K562 (cell line): Measurements from ENCODE around the gene MYL4. TPM values are rescaled to one million over a fixed set of nuclear protein-coding genes. Genes with fewer than 3 reads are reported as not detected.
A peak's percentile ranks its signal among the peaks of the same experiment; 100 is the strongest.

ENCODE experiments used
- ATAC-seq: fragments of 200-7000 bp; cut with Tn5 transposase; 3 replicates; pipeline ENCODE4 v1.9.1; 2020; ENCODE audit warnings: moderate library complexity
- BruUV-seq: library from RNA; stranded (reverse); fragments of 400-500 nt; replicated peaks from 2 replicates; lab custom pipeline; 2021; lab: Mats Ljungman, UMichigan
- CTCF ChIA-PET: fragments of 300-600 bp; formaldehyde crosslinking; extraction: SDS; loops from one replicate; lab custom pipeline; 2021; ENCODE audit warnings: low intra/inter-chr PET ratio; lab: Yijun Ruan, JAX
- POLR2A ChIA-PET: fragments of 300-600, 350-650 bp; sonication (Branson Sonifier 250); formaldehyde crosslinking; extraction: SDS; loops from one replicate; lab custom pipeline; 2021; ENCODE audit warnings: antibody characterized with exemption, inconsistent platforms; lab: Yijun Ruan, JAX
- DNase-seq, 4 experiments: peaks; one replicate each; pipeline versions ENCODE4 v3.0.0 to v3.0.0-alpha.2; 2011 to 2018; ENCODE audit warnings: low spot score in 3 of 4, mixed read lengths in 3 of 4; ENCODE audit errors: extremely low read depth in 1 of 4
- FAIRE-seq: peaks from 2 replicates; lab custom pipeline; 2011; peaks lifted over from hg19 to GRCh38; lab: Jason Lieb, UNC
- H2AFZ ChIP-seq: 2 replicates; pipeline ENCODE4 v1.6.0; 2011; ENCODE audit warnings: low read depth, low read length, control low read depth, inconsistent platforms
- H3K27ac ChIP-seq: fragments of 200-600 bp; 3 replicates; pipeline ENCODE4 v1.8.0; 2011; ENCODE audit warnings: low read depth, mild to moderate bottlenecking, control low read depth, inconsistent platforms, low read length, moderate library complexity, mixed read lengths; ENCODE audit errors: extremely low read depth
- H3K27me3 ChIP-seq, 2 experiments: fragments of 300-600 bp in 1 of 2; 2 replicates in 1 of 2; 3 replicates in 1 of 2; pipeline versions ENCODE4 v1.6.0 to v1.8.0; 2011; ENCODE audit warnings: inconsistent platforms in 2 of 2, low read length in 2 of 2, mild to moderate bottlenecking in 1 of 2, mixed read lengths in 1 of 2, moderate library complexity in 1 of 2; ENCODE audit not compliant: control insufficient read depth in 2 of 2, insufficient read depth in 2 of 2
- H3K36me3 ChIP-seq: fragments of 300-600 bp; 3 replicates; pipeline ENCODE4 v1.8.0; 2011; ENCODE audit warnings: mild to moderate bottlenecking, low read length, inconsistent platforms; ENCODE audit not compliant: control insufficient read depth, insufficient read depth
- H3K4me1 ChIP-seq, 2 experiments: fragments of 200-600 bp in 1 of 2; replicated peaks in 1 of 2; 2 replicates in 1 of 2; 3 replicates in 1 of 2; pipeline versions ENCODE4 v1.5.1 to v1.8.0; 2011; ENCODE audit warnings: inconsistent platforms in 2 of 2, low read length in 2 of 2, mild to moderate bottlenecking in 1 of 2, mixed read lengths in 1 of 2, moderate library complexity in 1 of 2; ENCODE audit not compliant: control insufficient read depth in 2 of 2, insufficient read depth in 2 of 2
- H3K4me2 ChIP-seq: 2 replicates; pipeline ENCODE4 v1.6.1; 2011; ENCODE audit warnings: low read length, control low read depth, inconsistent platforms, mixed read lengths; ENCODE audit not compliant: insufficient read depth
- H3K4me3 ChIP-seq: fragments of 200-600 bp; sonication (generic), shearing (Covaris generic); 2 replicates; pipeline ENCODE4 v1.5.1; 2016; ENCODE audit warnings: control low read depth, inconsistent platforms
- H3K79me2 ChIP-seq: fragments of 200-600 bp; 3 replicates; pipeline ENCODE4 v1.8.0; 2011; ENCODE audit warnings: low read length, inconsistent platforms; ENCODE audit not compliant: control insufficient read depth, insufficient read depth
- H3K9ac ChIP-seq, 2 experiments: 2 replicates each; pipeline versions ENCODE4 v1.6.0 to v1.6.1; 2011; ENCODE audit warnings: low read depth in 2 of 2, low read length in 2 of 2, control low read depth in 1 of 2, inconsistent platforms in 1 of 2, mild to moderate bottlenecking in 1 of 2, mixed read lengths in 1 of 2; ENCODE audit not compliant: insufficient read depth in 1 of 2
- H3K9me1 ChIP-seq: one replicate; pipeline ENCODE4 v1.6.0; 2011; ENCODE audit warnings: inconsistent platforms, mild to moderate bottlenecking, low read length, moderate library complexity; ENCODE audit not compliant: control insufficient read depth, insufficient read depth
- H3K9me3 ChIP-seq: replicated peaks from 2 replicates; pipeline ENCODE4 v1.5.1; 2011; ENCODE audit warnings: low read depth, low read length, inconsistent platforms; ENCODE audit not compliant: control insufficient read depth, insufficient read depth
- H4K20me1 ChIP-seq: replicated peaks from 2 replicates; pipeline ENCODE4 v1.6.1; 2011; ENCODE audit warnings: low read length, inconsistent platforms, mixed read lengths; ENCODE audit not compliant: control insufficient read depth, insufficient read depth
- CREB3 ChIP-seq: fragments of 450-650 bp; conservative IDR thresholded peaks from 2 replicates; pipeline ENCODE4 v1.6.1; 2016; ENCODE audit warnings: missing genetic modification characterization, low read depth, mild to moderate bottlenecking, missing compliant biosample characterization, moderate library complexity
- CXXC5 ChIP-seq: fragments of 250-450 bp; sonication (Bioruptor Pico); IDR thresholded peaks from 2 replicates; pipeline ENCODE4 v1.8.0; 2022; ENCODE audit warnings: inconsistent platforms, mild to moderate bottlenecking, moderate library complexity
- ELK1 ChIP-seq: sonication (generic); formaldehyde crosslinking; IDR thresholded peaks from 2 replicates; pipeline ENCODE4 v1.8.1; 2022; ENCODE audit warnings: missing genetic modification reagents
- KLF6 ChIP-seq: fragments of 250-450 bp; sonication (Bioruptor Pico); IDR thresholded peaks from 2 replicates; pipeline ENCODE4 v1.4.0; 2020; ENCODE audit warnings: mild to moderate bottlenecking, moderate library complexity, borderline replicate concordance
- MEF2D ChIP-seq: conservative IDR thresholded peaks from 2 replicates; pipeline ENCODE4 v1.6.1; 2016; ENCODE audit warnings: low read depth, missing genetic modification characterization, missing compliant biosample characterization
- MXD1 ChIP-seq: fragments of 250-450 bp; sonication (Bioruptor Pico); IDR thresholded peaks from 2 replicates; pipeline ENCODE4 v1.8.0; 2021; ENCODE audit warnings: borderline replicate concordance, mild to moderate bottlenecking, moderate library complexity; ENCODE audit not compliant: poor library complexity, severe bottlenecking
- NR2C1 ChIP-seq, 2 experiments: fragments of 450-650 bp; IDR thresholded peaks; 2 replicates each; pipeline ENCODE4 v1.6.1; 2017; ENCODE audit warnings: mild to moderate bottlenecking in 2 of 2, antibody characterized with exemption in 1 of 2, inconsistent platforms in 1 of 2, missing compliant biosample characterization in 1 of 2, missing genetic modification characterization in 1 of 2
- TOE1 ChIP-seq, 2 experiments: fragments of 450-650 bp in 1 of 2; sonication (generic) in 1 of 2; formaldehyde crosslinking in 1 of 2; IDR thresholded peaks; 2 replicates each; pipeline versions ENCODE4 v1.7.1 to v1.8.0; 2016 to 2022; ENCODE audit warnings: borderline replicate concordance in 2 of 2, mild to moderate bottlenecking in 2 of 2, antibody characterized with exemption in 1 of 2, inconsistent platforms in 1 of 2, low read depth in 1 of 2, missing genetic modification reagents in 1 of 2, moderate library complexity in 1 of 2
- YY1 ChIP-seq, 3 experiments: IDR thresholded peaks; 2 replicates each; pipeline ENCODE4 v1.6.1; 2011; ENCODE audit warnings: low read length in 2 of 3, mild to moderate bottlenecking in 2 of 3, moderate library complexity in 2 of 3, borderline replicate concordance in 1 of 3, control low read depth in 1 of 3, low read depth in 1 of 3; ENCODE audit not compliant: insufficient read depth in 3 of 3, insufficient replicate concordance in 2 of 3, control insufficient read depth in 1 of 3, insufficient read length in 1 of 3; ENCODE audit errors: extremely low read depth in 1 of 3
- ZNF311 ChIP-seq: fragments of 250-450 bp; sonication (Bioruptor Pico); IDR thresholded peaks from 2 replicates; pipeline ENCODE4 v1.4.0; 2020; ENCODE audit warnings: mild to moderate bottlenecking, moderate library complexity
- ZNF589 ChIP-seq: fragments of 200-800 bp; sonication (Bioruptor generic); IDR thresholded peaks from 2 replicates; pipeline ENCODE4 v1.6.1; 2016; ENCODE audit warnings: low read depth, missing genetic modification characterization, missing compliant biosample characterization
- ZNF592 ChIP-seq: fragments of 450-650 bp; IDR thresholded peaks from 2 replicates; pipeline ENCODE4 v1.6.1; 2017; ENCODE audit warnings: antibody characterized with exemption, mild to moderate bottlenecking
- WGBS: fragments of 100-300 bp; shearing (Covaris generic); methylation state at CpG from one replicate; pipeline ENCODE4 v1.1.6; 2016; ENCODE audit warnings: low coverage, mixed read lengths; ENCODE audit not compliant: insufficient coverage; ENCODE audit errors: missing lambda C conversion rate; 5-methylcytosine and 5-hydroxymethylcytosine counted together
- in situ Hi-C: fragments of 300-500 bp; cut with MboI; formaldehyde crosslinking; loops from 4 replicates; pipeline ENCODE4 v1.15.0; 2018; ENCODE audit warnings: inconsistent platforms, mixed read lengths
- intact Hi-C: fragments of 100-400 bp; cut with micrococcal nuclease; formaldehyde crosslinking; loops from 2 replicates; pipeline ENCODE4 v1.14.2; 2022
- polyA plus RNA-seq, 8 experiments: library from polyadenylated mRNA; depleted of rRNA in 4 of 8; stranded (reverse) in 5 of 8; unstranded in 3 of 8; fragments of >200 nt; fragmentation: Nextera tagmentation in 2 of 8; fragmentation: Illumina TruSeq in 1 of 8; extraction: Ambion mirVana in 2 of 8; extraction: Trizol in 1 of 8; gene quantifications; 2 replicates each; pipeline versions ENCODE4 v1.2.1 to v1.2.3, GENCODE V29; 2011 to 2014; ENCODE audit warnings: inconsistent platforms in 1 of 8, missing spikeins in 1 of 8
- total RNA-seq, 7 experiments: library from RNA; depleted of rRNA in 6 of 7; stranded (reverse); fragments of >200 nt in 6 of 7; fragmentation: Illumina TruSeq in 2 of 7; extraction: Trizol in 2 of 7; gene quantifications; 2 replicates each; pipeline versions ENCODE4 v1.2.1 to v1.2.3, GENCODE V29; 2011 to 2021; ENCODE audit warnings: low replicate concordance in 1 of 7

The MYL4 gene
- total and polyA plus RNA-seq, 9 of the 15 experiments (the other 6 are each of a cell fraction or from before 2014, with no cell fraction given): 117 to 423 (median 221) TPM

GRCh38 chr17:47190770-47191169 lies 18.4 kb upstream of the MYL4 start:
- H2AFZ ChIP-seq: peak overlapping the region; percentile 85
- ATAC-seq (no peak), FAIRE-seq (no peak), DNase-seq (no peak)
- 0 out of 2 replicates have a peak, but pooled peaks cover 3% of the 10 kb centered on the region for H4K20me1 ChIP-seq
- peak overlapping the region in 1 of 2 experiments; percentile 74; a peak in 1 of 4 replicates for H3K9ac ChIP-seq
- ChIA-PET CTCF (no interaction called here), POLR2A (interaction anchor here (0.7 to 2.7 kb wide), 13 partner anchors 8 to 413 kb away, joined by 3 to 24 read pairs (median 4); partner anchors contain the start of gene MYL4)
- H3K4me3 ChIP-seq: no peak overlapping the region
- in situ Hi-C loops (no loop called here), intact Hi-C loops (no loop called here)
- H3K79me2 ChIP-seq: peaks cover 34% of the 10 kb centered on the region
- H3K36me3 ChIP-seq: peaks cover 4% of the 10 kb centered on the region; the same call in 2 of the 3 replicates
- H3K4me1 ChIP-seq: peaks cover 9 to 21% of the 10 kb centered on the region in 2 experiments; a peak in 4 of 5 replicates
- H3K4me2 ChIP-seq: peak overlapping the region; percentile 76; the same call in 1 of the 2 replicates
- no TSS peak for BruUV-seq
- 93% methylated on average over 1 of the region's 1 CpG for WGBS
- H3K9me1 ChIP-seq: no peaks in the 10 kb centered on the region
- H3K9me3 ChIP-seq: no peaks in the 10 kb centered on the region
- H3K27me3 ChIP-seq: no peaks in the 10 kb centered on the region
- H3K27ac ChIP-seq: peak overlapping the region; percentile 90; the same call in 2 of the 3 replicates
- peak; percentile 56; the same call in 1 of the 2 replicates for TF ChIP-seq KLF6 (CRISPR knock-in tag)
- peak; percentile 38 for TF ChIP-seq MXD1 (CRISPR knock-in tag)
- TF ChIP-seq MEF2D (tag): no peak
- 0 out of 2 replicates have a peak, but pooled peaks have one; percentile 14 for TF ChIP-seq CXXC5 (CRISPR knock-in tag)
- TF ChIP-seq YY1 (IDR thresholded peaks at IDR 0.05; ENCODE audit: borderline replicate concordance in 1 of 3, control insufficient read depth in 1 of 3, extremely low read depth in 1 of 3, insufficient read depth in 3 of 3, insufficient read length in 1 of 3, insufficient replicate concordance in 2 of 3, low read depth in 1 of 3, low read length in 2 of 3): peak in 1 of 3 experiments; percentile 63
- no peak for TF ChIP-seq TOE1 (IDR thresholded peaks at IDR 0.05; ENCODE audit: borderline replicate concordance)
- TF ChIP-seq TOE1 (CRISPR knock-in tag; IDR thresholded peaks at IDR 0.05; ENCODE audit: borderline replicate concordance, low read depth): no peak
- TF ChIP-seq ELK1: no peak
- TF ChIP-seq ZNF311 (CRISPR knock-in tag): 0 out of 2 replicates have a peak, but pooled peaks have one; percentile 13
- no peak for TF ChIP-seq ZNF589 (CRISPR knock-in tag)
- no peak for TF ChIP-seq NR2C1 (IDR thresholded peaks at IDR 0.05)
- TF ChIP-seq NR2C1 (tag; IDR thresholded peaks at IDR 0.05): 0 out of 2 replicates have a peak, but pooled peaks have one; percentile 44
- peak; percentile 41; the same call in 1 of the 2 replicates for TF ChIP-seq CREB3
- TF ChIP-seq ZNF592: peak; percentile 84
